ENCODE data around the gene BBS1. TPM values are rescaled to one million over a fixed set of nuclear protein-coding genes. Genes with fewer than 3 reads are reported as not detected.

BBS1 gene
- total and polyA plus RNA-seq, 4 donors = 4.2 to 18.5 (median 8.6) TPM

Other genes starting within 250 kb of the BBS1 start
- gene RAB1B, start 242.0 kb upstream of the BBS1 start, total RNA-seq = 10 to 100 TPM; 40.4 to 43.8 TPM
- gene RAB1B, start 242.0 kb upstream of the BBS1 start, polyA plus RNA-seq = 10 to 100 TPM; 58.7 to 83.0 TPM
- not detected for gene CNIH2, start 232.5 kb upstream of the BBS1 start, total RNA-seq
- gene CNIH2, start 232.5 kb upstream of the BBS1 start, polyA plus RNA-seq = under 1 TPM in 1 of 2 donors, not detected in 1; 0.07 TPM
- gene YIF1A, start 221.5 kb upstream of the BBS1 start, total RNA-seq = 100 to 1,000 TPM in 1 of 2 donors, 10 to 100 TPM in 1; 93.0 to 115 TPM
- gene YIF1A, start 221.5 kb upstream of the BBS1 start, polyA plus RNA-seq = 100 to 1,000 TPM; 118 to 136 TPM
- gene TMEM151A, start 218.7 kb upstream of the BBS1 start, total RNA-seq = under 1 TPM in 1 of 2 donors, not detected in 1; 0.05 TPM
- gene TMEM151A, start 218.7 kb upstream of the BBS1 start, polyA plus RNA-seq = under 1 TPM in 1 of 2 donors, not detected in 1; 0.13 TPM
- gene CD248, start 193.6 kb upstream of the BBS1 start, total RNA-seq = 1 to 10 TPM; 1.0 to 3.0 TPM
- gene CD248, start 193.6 kb upstream of the BBS1 start, polyA plus RNA-seq = 1 to 10 TPM in 1 of 2 donors, under 1 TPM in 1; 0.64 to 1.5 TPM
- 1 to 10 TPM in 1 of 2 donors, under 1 TPM in 1; 0.50 to 1.1 TPM for gene RIN1, start 174.2 kb upstream of the BBS1 start, total RNA-seq
- under 1 TPM; 0.11 to 0.55 TPM for gene RIN1, start 174.2 kb upstream of the BBS1 start, polyA plus RNA-seq
- gene BRMS1, start 165.5 kb upstream of the BBS1 start, total RNA-seq = 10 to 100 TPM; 12.0 to 20.0 TPM
- 10 to 100 TPM; 20.6 to 24.0 TPM for gene BRMS1, start 165.5 kb upstream of the BBS1 start, polyA plus RNA-seq
- gene B4GAT1, start 163.0 kb upstream of the BBS1 start, total RNA-seq = 10 to 100 TPM; 17.2 to 20.8 TPM
- 10 to 100 TPM; 12.0 to 18.1 TPM for gene B4GAT1, start 163.0 kb upstream of the BBS1 start, polyA plus RNA-seq
- 1 to 10 TPM; 1.5 to 3.3 TPM for gene SLC29A2, start 138.9 kb upstream of the BBS1 start, total RNA-seq
- 1 to 10 TPM; 1.2 to 1.6 TPM for gene SLC29A2, start 138.9 kb upstream of the BBS1 start, polyA plus RNA-seq
- gene NPAS4, start 89.6 kb upstream of the BBS1 start, total RNA-seq = not detected
- gene NPAS4, start 89.6 kb upstream of the BBS1 start, polyA plus RNA-seq = under 1 TPM in 1 of 2 donors, not detected in 1; 0.01 TPM
- gene MRPL11, start 71.8 kb upstream of the BBS1 start, total RNA-seq = 10 to 100 TPM; 18.0 to 24.7 TPM
- 10 to 100 TPM; 39.9 to 45.6 TPM for gene MRPL11, start 71.8 kb upstream of the BBS1 start, polyA plus RNA-seq
- 1 to 10 TPM; 1.9 to 5.4 TPM for gene PELI3, start 43.7 kb upstream of the BBS1 start, total RNA-seq
- gene PELI3, start 43.7 kb upstream of the BBS1 start, polyA plus RNA-seq = 1 to 10 TPM; 1.7 to 2.4 TPM
- 10 to 100 TPM; 29.8 to 41.0 TPM for gene DPP3, start 30.2 kb upstream of the BBS1 start, total RNA-seq
- gene DPP3, start 30.2 kb upstream of the BBS1 start, polyA plus RNA-seq = 10 to 100 TPM; 10.9 to 24.8 TPM
- 1 to 10 TPM; 5.1 to 6.4 TPM for gene ZDHHC24, start 35.4 kb downstream of the BBS1 start, total RNA-seq
- 1 to 10 TPM; 4.1 to 5.2 TPM for gene ZDHHC24, start 35.4 kb downstream of the BBS1 start, polyA plus RNA-seq
- not detected for gene ACTN3, start 36.3 kb downstream of the BBS1 start, total RNA-seq
- not detected for gene ACTN3, start 36.3 kb downstream of the BBS1 start, polyA plus RNA-seq
- gene CTSF, start 58.0 kb downstream of the BBS1 start, total RNA-seq = 10 to 100 TPM in 1 of 2 donors, 1 to 10 TPM in 1; 8.5 to 20.2 TPM
- 10 to 100 TPM; 27.7 to 31.9 TPM for gene CTSF, start 58.0 kb downstream of the BBS1 start, polyA plus RNA-seq
- gene CCDC87, start 82.4 kb downstream of the BBS1 start, total RNA-seq = under 1 TPM; 0.14 to 0.17 TPM
- gene CCDC87, start 82.4 kb downstream of the BBS1 start, polyA plus RNA-seq = under 1 TPM in 1 of 2 donors, not detected in 1; 0.14 TPM
- 10 to 100 TPM; 30.2 to 54.7 TPM for gene CCS, start 82.5 kb downstream of the BBS1 start, total RNA-seq
- 10 to 100 TPM; 38.9 to 80.2 TPM for gene CCS, start 82.5 kb downstream of the BBS1 start, polyA plus RNA-seq
- 10 to 100 TPM; 27.1 to 53.5 TPM for gene RBM14, start 106.0 kb downstream of the BBS1 start, total RNA-seq
- 10 to 100 TPM in 1 of 2 donors, 1 to 10 TPM in 1; 7.0 to 16.7 TPM for gene RBM14, start 106.0 kb downstream of the BBS1 start, polyA plus RNA-seq
- 10 to 100 TPM; 43.3 to 59.2 TPM for gene RBM4, start 128.1 kb downstream of the BBS1 start, total RNA-seq
- 10 to 100 TPM; 36.9 to 49.4 TPM for gene RBM4, start 128.1 kb downstream of the BBS1 start, polyA plus RNA-seq
- 10 to 100 TPM; 12.3 to 13.8 TPM for gene RBM4B, start 167.3 kb downstream of the BBS1 start, total RNA-seq
- gene RBM4B, start 167.3 kb downstream of the BBS1 start, polyA plus RNA-seq = 1 to 10 TPM; 7.1 to 8.8 TPM
- gene SPTBN2, start 218.6 kb downstream of the BBS1 start, total RNA-seq = 100 to 1,000 TPM in 1 of 2 donors, 1 to 10 TPM in 1; 9.6 to 103 TPM
- 10 to 100 TPM; 12.2 to 33.1 TPM for gene SPTBN2, start 218.6 kb downstream of the BBS1 start, polyA plus RNA-seq